ENCODE measurements around the gene PRRG2.

GRCh38 chr19:49590971-49591730, 10.0 kb downstream of the PRRG2 start, which contains the start of gene PRR12:
- TF ChIP-seq CTCF (IDR thresholded peaks at IDR 0.05) (peak in 1 of 6 experiments; percentile 8), POLR2A (IDR thresholded peaks at IDR 0.05) (peak in 1 of 2 donors; percentile 29)
